Activated T-helper 9 cell treated with anti-CD3 and anti-CD28 coated beads, Interleukin-2, amount 50 U/mL, for 16 hours (primary cell): Measurements from ENCODE around the gene LRIG1.

Source experiments
- DNase-seq: peaks from one replicate; pipeline ENCODE4 v3.0.0-alpha.2; 2020; ENCODE audit warnings: low read depth

LRIG1 gene

GRCh38 chr3:66353039-66353438 lies 147.8 kb downstream of the LRIG1 start:
- no peak for DNase-seq

- no peak for DNase-seq
These were observed 150.2 kb downstream of the LRIG1 start for GRCh38 chr3:66350601-66351000.

- no peak for DNase-seq
These were observed 152.1 kb downstream of the LRIG1 start for GRCh38 chr3:66348704-66349103.

- no peak for DNase-seq
These were observed 155.8 kb downstream of the LRIG1 start for GRCh38 chr3:66344848-66345578.

- DNase-seq: no peak
These were observed 156.4 kb downstream of the LRIG1 start for GRCh38 chr3:66344391-66344811.

GRCh38 chr3:66342717-66343356 lies 158.0 kb downstream of the LRIG1 start:
- DNase-seq: no peak

GRCh38 chr3:66338927-66339326 lies 161.9 kb downstream of the LRIG1 start:
- DNase-seq: no peak

- DNase-seq: no peak
These were observed 164.5 kb downstream of the LRIG1 start for GRCh38 chr3:66336333-66336766.

GRCh38 chr3:66335671-66336070 lies 165.2 kb downstream of the LRIG1 start:
- DNase-seq: no peak
